ENCODE data around the gene MAF. TPM values are rescaled to one million over a fixed set of nuclear protein-coding genes. Genes with fewer than 3 reads are reported as not detected.

MAF gene
- polyA plus RNA-seq, 1 donor (not counting 4 experiments of a cell fraction or from before 2014, with no cell fraction given), result 8.2 TPM

DNA sequence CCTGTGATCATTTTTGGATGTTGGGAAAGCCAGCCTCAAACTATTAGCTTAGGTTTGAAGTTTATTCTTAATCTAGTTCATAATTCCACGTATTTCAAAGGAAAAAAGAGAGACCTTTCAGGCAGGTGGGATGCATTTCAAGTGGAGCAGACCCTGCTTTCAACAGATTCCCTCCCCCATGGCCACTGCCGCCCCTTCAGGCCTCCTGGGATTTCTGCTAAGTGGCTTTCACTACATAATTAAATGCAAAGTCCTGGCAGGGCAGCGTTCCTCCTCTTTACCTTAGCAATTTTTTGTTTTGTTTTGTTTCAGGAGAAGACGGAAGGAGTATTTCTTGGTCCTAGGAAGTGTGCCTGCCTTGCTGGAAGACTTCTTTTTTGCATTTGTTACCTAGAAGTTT, 36.6 kb downstream of the MAF start:
- H3K27ac ChIP-seq (ENCODE audit: control insufficient read depth, insufficient read depth, low read length), result no peak overlapping the region
- no peak overlapping the region for H3K4me2 ChIP-seq (ENCODE audit: control insufficient read depth, extremely low read depth, insufficient read depth, low read depth, low read length)
- no peaks in the 10 kb centered on the region for H3K4me1 ChIP-seq (ENCODE audit: control insufficient read depth, extremely low read depth, insufficient read depth, low read length)
- no peak for FAIRE-seq
- no peaks in the 10 kb centered on the region for H3K9me1 ChIP-seq (ENCODE audit: control insufficient read depth, extremely low read depth, insufficient read depth, low read length)
- no peaks in the 10 kb centered on the region for H3K9me3 ChIP-seq (ENCODE audit: control insufficient read depth, low read depth, low read length)
- no peak for TF ChIP-seq EZH2 (IDR thresholded peaks at IDR 0.05; ENCODE audit: low read length)
- TF ChIP-seq, protein P1, sequence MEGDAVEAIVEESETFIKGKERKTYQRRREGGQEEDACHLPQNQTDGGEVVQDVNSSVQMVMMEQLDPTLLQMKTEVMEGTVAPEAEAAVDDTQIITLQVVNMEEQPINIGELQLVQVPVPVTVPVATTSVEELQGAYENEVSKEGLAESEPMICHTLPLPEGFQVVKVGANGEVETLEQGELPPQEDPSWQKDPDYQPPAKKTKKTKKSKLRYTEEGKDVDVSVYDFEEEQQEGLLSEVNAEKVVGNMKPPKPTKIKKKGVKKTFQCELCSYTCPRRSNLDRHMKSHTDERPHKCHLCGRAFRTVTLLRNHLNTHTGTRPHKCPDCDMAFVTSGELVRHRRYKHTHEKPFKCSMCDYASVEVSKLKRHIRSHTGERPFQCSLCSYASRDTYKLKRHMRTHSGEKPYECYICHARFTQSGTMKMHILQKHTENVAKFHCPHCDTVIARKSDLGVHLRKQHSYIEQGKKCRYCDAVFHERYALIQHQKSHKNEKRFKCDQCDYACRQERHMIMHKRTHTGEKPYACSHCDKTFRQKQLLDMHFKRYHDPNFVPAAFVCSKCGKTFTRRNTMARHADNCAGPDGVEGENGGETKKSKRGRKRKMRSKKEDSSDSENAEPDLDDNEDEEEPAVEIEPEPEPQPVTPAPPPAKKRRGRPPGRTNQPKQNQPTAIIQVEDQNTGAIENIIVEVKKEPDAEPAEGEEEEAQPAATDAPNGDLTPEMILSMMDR (optimal IDR thresholded peaks at IDR 0.05 in 1 of 3, IDR thresholded peaks at IDR 0.05 in 1 of 3, conservative IDR thresholded peaks at IDR 0.05 in 1 of 3; ENCODE audit: extremely low read depth in 1 of 3, insufficient read depth in 2 of 3, low read length in 3 of 3), result no peak
- no peak for DNase-seq (ENCODE audit: low read depth, low spot score)
- no peak overlapping the region for H2AFZ ChIP-seq (ENCODE audit: control insufficient read depth, low read length)
- no peak overlapping the region for H3K9ac ChIP-seq (ENCODE audit: control insufficient read depth, extremely low read depth, insufficient read depth, low read length)
- no peak overlapping the region for H3K4me3 ChIP-seq (ENCODE audit: control insufficient read depth in 2 of 3, extremely low read depth in 1 of 3, insufficient read depth in 2 of 3, low read depth in 1 of 3, low read length in 3 of 3)
- no peaks in the 10 kb centered on the region for H3K36me3 ChIP-seq (ENCODE audit: control insufficient read depth in 2 of 2, extremely low read depth in 1 of 2, insufficient read depth in 2 of 2, low read length in 2 of 2)
- no peaks in the 10 kb centered on the region for H3K79me2 ChIP-seq (ENCODE audit: control insufficient read depth, insufficient read depth, low read length)
- no peaks in the 10 kb centered on the region for H4K20me1 ChIP-seq (ENCODE audit: control insufficient read depth, extremely low read depth, insufficient read depth, low read length)
- H3K27me3 ChIP-seq (ENCODE audit: control insufficient read depth, extremely low read depth, insufficient read depth, low read length), result no peaks in the 10 kb centered on the region
- dilution Hi-C loops (cut with MboI; ENCODE audit: extremely low pct_ligation_motif_present, low sequenced_read_pairs), result no loop called here

DNA sequence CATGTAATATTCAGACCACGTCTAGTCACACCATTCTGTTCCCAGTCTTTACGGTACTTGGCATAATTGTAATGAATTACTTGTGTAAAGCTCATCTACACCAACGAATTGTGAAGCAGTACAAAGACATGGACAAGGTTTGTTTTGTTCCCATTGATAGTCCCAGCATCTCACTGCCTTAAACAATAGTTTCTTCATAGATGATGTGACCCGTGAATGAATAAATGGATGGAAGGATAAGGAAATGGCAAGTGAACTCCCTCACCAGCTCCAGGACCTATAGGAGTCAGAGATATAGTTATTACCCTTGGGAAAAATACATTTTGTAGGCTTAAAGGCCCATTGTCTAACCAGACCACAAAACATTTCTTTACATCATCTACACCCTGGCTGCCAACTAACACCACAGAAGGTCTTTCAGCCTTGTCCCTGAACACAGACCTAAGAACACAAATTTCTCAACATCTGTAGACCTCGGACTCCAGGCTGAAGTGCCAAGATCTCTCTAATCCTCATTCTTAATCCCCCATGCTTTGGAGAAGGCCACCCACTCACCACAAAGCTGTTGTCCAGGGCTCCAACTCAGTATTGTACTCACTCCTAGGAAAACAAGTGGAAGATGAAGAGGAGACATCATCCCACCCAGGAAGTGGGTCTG, 38.2 kb downstream of the MAF start:
- Histone ChIP-seq H3K4me2 (ENCODE audit: control insufficient read depth, extremely low read depth, insufficient read depth, low read depth, low read length) (no peak overlapping the region), H3K4me1 (ENCODE audit: control insufficient read depth, extremely low read depth, insufficient read depth, low read length) (no peaks in the 10 kb centered on the region), H2AFZ (ENCODE audit: control insufficient read depth, low read length) (no peak overlapping the region), H4K20me1 (ENCODE audit: control insufficient read depth, extremely low read depth, insufficient read depth, low read length) (no peaks in the 10 kb centered on the region), H3K4me3 (ENCODE audit: control insufficient read depth in 2 of 3, extremely low read depth in 1 of 3, insufficient read depth in 2 of 3, low read depth in 1 of 3, low read length in 3 of 3) (no peak overlapping the region), H3K27ac (ENCODE audit: control insufficient read depth, insufficient read depth, low read length) (no peak overlapping the region), H3K9me1 (ENCODE audit: control insufficient read depth, extremely low read depth, insufficient read depth, low read length) (no peaks in the 10 kb centered on the region), H3K79me2 (ENCODE audit: control insufficient read depth, insufficient read depth, low read length) (no peaks in the 10 kb centered on the region), H3K9ac (ENCODE audit: control insufficient read depth, extremely low read depth, insufficient read depth, low read length) (no peak overlapping the region), H3K36me3 (ENCODE audit: control insufficient read depth in 2 of 2, extremely low read depth in 1 of 2, insufficient read depth in 2 of 2, low read length in 2 of 2) (no peaks in the 10 kb centered on the region), H3K9me3 (ENCODE audit: control insufficient read depth, low read depth, low read length) (no peaks in the 10 kb centered on the region), H3K27me3 (ENCODE audit: control insufficient read depth, extremely low read depth, insufficient read depth, low read length) (no peaks in the 10 kb centered on the region)
- dilution Hi-C loops (cut with MboI; ENCODE audit: extremely low pct_ligation_motif_present, low sequenced_read_pairs), result no loop called here
- DNase-seq (ENCODE audit: low read depth, low spot score) (no peak), FAIRE-seq (no peak)
- TF ChIP-seq EZH2 (IDR thresholded peaks at IDR 0.05; ENCODE audit: low read length), result no peak
- TF ChIP-seq, protein P1 (optimal IDR thresholded peaks at IDR 0.05 in 1 of 3, IDR thresholded peaks at IDR 0.05 in 1 of 3, conservative IDR thresholded peaks at IDR 0.05 in 1 of 3; ENCODE audit: extremely low read depth in 1 of 3, insufficient read depth in 2 of 3, low read length in 3 of 3), result no peak
